RCC 7860 (cell line): ENCODE data around the gene BIRC2.
A peak's percentile ranks its signal among the peaks of the same experiment; 100 is the strongest.
"Not testable (repeated sequence)": the region's sequence is repeated elsewhere in the genome, so short reads cannot be mapped to it uniquely, and the experiment has no call there.

Experiments
- DNase-seq: peaks from one replicate; pipeline ENCODE4 v3.0.0-alpha.2; 2015; ENCODE audit warnings: low spot score
- FAIRE-seq: peaks from 2 replicates; lab custom pipeline; 2012; peaks lifted over from hg19 to GRCh38; lab: Jason Lieb, UNC

Gene BIRC2

GRCh38 chr11:102322560-102322959, 24.5 kb upstream of the BIRC2 start:
- DNase-seq = no peak
- peak; percentile 29 for FAIRE-seq

- FAIRE-seq = peak; percentile 28
- peak; percentile 46 for DNase-seq
Measured at GRCh38 chr11:102323542-102324251, 23.3 kb upstream of the BIRC2 start.

- no peak for DNase-seq
- no peak for FAIRE-seq
Measured at GRCh38 chr11:102325088-102325487, 21.9 kb upstream of the BIRC2 start.

GRCh38 chr11:102328748-102329147, 18.3 kb upstream of the BIRC2 start:
- no peak for FAIRE-seq
- DNase-seq = no peak

- DNase-seq (no peak), FAIRE-seq (no peak)
Measured at GRCh38 chr11:102330231-102330630, 16.8 kb upstream of the BIRC2 start.

GRCh38 chr11:102331341-102331740, 15.7 kb upstream of the BIRC2 start:
- DNase-seq (no peak), FAIRE-seq (no peak)

GRCh38 chr11:102332611-102332994, 14.4 kb upstream of the BIRC2 start:
- DNase-seq (no peak), FAIRE-seq (no peak)

GRCh38 chr11:102338479-102339010, 8.5 kb upstream of the BIRC2 start:
- FAIRE-seq = no peak
- no peak for DNase-seq

GRCh38 chr11:102341311-102341710, 5.7 kb upstream of the BIRC2 start:
- DNase-seq, FAIRE-seq: not testable (repeated sequence)

- peak; percentile 71 for FAIRE-seq
- DNase-seq = peak; percentile 62
Measured at GRCh38 chr11:102341844-102342318, 5.1 kb upstream of the BIRC2 start.

- FAIRE-seq (no peak), DNase-seq (no peak)
Measured at GRCh38 chr11:102343809-102344208, 3.2 kb upstream of the BIRC2 start.

GRCh38 chr11:102345904-102346303, 1.1 kb upstream of the BIRC2 start:
- FAIRE-seq (peak; percentile 80), DNase-seq (peak; percentile 88)

- no peak for FAIRE-seq
Measured at GRCh38 chr11:102346456-102346747, 612 bp upstream of the BIRC2 start.

GRCh38 chr11:102347462-102348370, 702 bp downstream of the BIRC2 start:
- DNase-seq = peak; percentile 38
- no peak for FAIRE-seq

More at GRCh38 chr11:102346456-102346747, 612 bp upstream of the BIRC2 start:
- no peak for DNase-seq

- DNase-seq = no peak
- FAIRE-seq = no peak
Measured at GRCh38 chr11:102357116-102357515, 10.1 kb downstream of the BIRC2 start.

GRCh38 chr11:102359372-102359771, 12.4 kb downstream of the BIRC2 start:
- DNase-seq = no peak
- no peak for FAIRE-seq

- FAIRE-seq (no peak), DNase-seq (no peak)
Measured at GRCh38 chr11:102360681-102361080, 13.7 kb downstream of the BIRC2 start.

- no peak for FAIRE-seq
- DNase-seq = no peak
Measured at GRCh38 chr11:102361086-102362031, 14.3 kb downstream of the BIRC2 start.

GRCh38 chr11:102364991-102365390, 18.0 kb downstream of the BIRC2 start:
- DNase-seq (no peak), FAIRE-seq (no peak)

GRCh38 chr11:102367364-102367763, 20.4 kb downstream of the BIRC2 start:
- FAIRE-seq = no peak
- no peak for DNase-seq

- FAIRE-seq (no peak), DNase-seq (no peak)
Measured at GRCh38 chr11:102368472-102368871, 21.5 kb downstream of the BIRC2 start.
